NCI-H446 treated with DMSO at 0.1 percent for 48 hours (cell line): ENCODE measurements around the gene ATL1.
"Not testable (repeated sequence)": the region's sequence is repeated elsewhere in the genome, so short reads cannot be mapped to it uniquely, and the experiment has no call there.

Experiments used
- DNase-seq: peaks from one replicate; lab custom pipeline; 2025; lab: John Stamatoyannopoulos, UW

The ATL1 gene

DNA sequence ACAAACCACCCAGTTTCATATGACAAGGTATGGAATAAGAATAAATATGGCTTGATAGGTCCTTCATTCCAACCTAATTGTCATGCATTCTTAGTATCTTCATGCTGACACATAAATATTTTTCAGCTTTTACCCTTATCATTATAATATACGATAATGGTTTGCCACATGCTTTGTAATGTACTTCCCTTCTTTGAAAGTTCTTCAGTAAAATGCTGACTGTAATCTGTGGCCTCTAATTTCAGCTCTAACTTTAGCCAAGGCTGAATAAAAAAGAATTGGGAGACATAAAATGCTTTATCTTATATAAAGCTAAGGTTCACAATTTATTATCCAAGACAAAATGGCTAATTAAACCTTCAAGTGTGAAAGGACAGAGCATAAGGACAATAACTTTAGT lies 24.9 kb upstream of the ATL1 start:
- DNase-seq = no peak

DNA sequence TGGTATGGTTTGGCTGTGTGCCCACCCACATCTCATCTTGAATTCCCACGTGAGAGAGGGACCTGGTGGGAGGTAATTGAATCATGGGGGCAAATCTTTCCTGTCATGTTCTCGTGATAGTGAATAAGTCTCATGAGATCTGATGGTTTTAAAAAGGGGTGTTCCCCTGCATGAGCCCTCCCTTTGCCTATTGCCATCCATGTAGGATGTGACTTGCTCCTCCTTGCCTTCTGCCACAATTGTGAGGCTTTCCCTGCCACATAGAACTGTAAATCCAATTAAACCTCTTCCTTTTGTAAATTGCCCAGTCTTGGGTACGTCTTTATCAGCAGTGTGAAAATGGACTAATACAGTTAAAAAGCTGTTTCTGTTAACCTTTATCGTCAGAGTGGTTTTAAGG lies 21.9 kb upstream of the ATL1 start:
- not testable (repeated sequence) for DNase-seq

DNA sequence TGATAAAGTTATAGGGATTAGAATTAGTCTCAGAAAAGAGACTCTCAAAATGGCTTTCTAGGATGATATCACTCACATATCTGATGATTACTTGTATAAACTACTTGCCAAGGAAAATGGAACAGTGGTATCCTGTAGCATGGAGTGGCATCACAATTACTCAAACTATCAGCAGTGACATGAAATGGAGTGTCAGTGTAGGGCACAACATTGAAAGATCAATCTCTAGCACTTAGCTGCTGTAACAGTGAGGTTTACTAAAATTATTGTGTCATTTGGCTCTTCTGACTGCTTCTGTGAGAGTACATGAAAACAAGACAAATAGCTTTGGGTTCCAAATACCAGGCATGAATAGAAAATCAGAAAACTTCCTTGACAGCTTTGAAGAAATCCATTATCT lies 20.9 kb upstream of the ATL1 start:
- no peak for DNase-seq

DNA sequence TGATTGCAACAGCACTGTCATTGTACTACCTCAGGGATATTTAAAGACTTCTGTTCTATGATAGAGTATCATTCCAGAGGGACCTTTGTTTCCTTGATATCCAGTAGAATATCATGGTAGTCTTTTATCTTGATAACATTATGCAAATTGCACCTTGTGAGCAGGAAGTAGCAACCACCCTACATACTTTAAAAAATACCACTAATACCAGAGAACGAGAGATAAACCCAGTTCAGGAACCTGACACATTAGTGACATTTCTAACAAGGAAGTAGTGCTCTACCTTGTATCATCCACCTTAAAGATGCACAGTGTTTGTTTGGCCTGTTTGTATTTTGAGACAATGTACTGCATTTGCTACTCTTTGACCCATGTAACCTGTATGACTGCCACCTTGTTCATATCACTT lies 18.8 kb upstream of the ATL1 start:
- DNase-seq = no peak

- peak; percentile 37 for DNase-seq
Observed at GRCh38 chr14:50542941-50543418, 17.0 kb upstream of the ATL1 start.

GRCh38 chr14:50544911-50545310 lies 15.0 kb upstream of the ATL1 start:
- DNase-seq = no peak

DNA sequence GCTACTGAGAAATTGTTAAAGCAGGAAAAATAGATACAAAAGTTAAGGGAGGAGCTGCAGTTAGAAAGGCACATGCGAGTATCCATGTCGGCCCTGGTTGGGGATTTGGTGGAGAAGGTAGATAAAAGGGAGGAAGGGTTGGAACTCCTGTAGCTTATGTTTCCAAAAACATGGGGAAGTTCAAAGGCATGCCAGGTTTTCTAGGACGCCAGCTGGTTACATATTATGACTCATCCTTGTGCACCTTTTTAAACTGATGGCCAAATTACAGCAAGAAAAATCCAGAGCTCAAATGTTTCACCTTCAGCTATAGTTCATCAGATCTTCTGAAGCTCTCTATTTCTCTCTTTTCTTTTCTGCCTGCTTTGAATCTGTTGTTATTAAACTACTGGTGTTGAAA lies 14.3 kb upstream of the ATL1 start:
- DNase-seq = peak; percentile 33

- no peak for DNase-seq
Observed at GRCh38 chr14:50550294-50550693, 9.7 kb upstream of the ATL1 start.

- no peak for DNase-seq
Observed at GRCh38 chr14:50551877-50552276, 8.1 kb upstream of the ATL1 start.

DNA sequence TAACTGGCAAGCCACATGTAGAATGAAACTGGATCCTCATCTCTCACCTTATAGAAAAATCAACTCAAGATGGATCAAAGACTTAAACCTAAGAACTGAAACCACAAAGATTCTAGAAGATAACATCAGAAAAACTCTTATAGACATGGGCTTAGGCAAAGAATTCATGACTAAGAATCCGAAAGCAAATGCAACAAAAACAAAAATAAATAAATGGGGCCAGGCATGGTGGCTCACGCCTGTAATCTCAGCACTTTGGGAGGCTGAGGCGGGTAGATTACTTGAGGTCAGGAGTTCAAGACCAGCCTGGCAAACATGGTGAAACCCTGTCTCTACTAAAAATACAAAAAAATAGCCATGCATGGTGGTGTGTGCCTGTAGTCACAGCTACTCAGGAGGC lies 7.1 kb upstream of the ATL1 start:
- DNase-seq = not testable (repeated sequence)

DNA sequence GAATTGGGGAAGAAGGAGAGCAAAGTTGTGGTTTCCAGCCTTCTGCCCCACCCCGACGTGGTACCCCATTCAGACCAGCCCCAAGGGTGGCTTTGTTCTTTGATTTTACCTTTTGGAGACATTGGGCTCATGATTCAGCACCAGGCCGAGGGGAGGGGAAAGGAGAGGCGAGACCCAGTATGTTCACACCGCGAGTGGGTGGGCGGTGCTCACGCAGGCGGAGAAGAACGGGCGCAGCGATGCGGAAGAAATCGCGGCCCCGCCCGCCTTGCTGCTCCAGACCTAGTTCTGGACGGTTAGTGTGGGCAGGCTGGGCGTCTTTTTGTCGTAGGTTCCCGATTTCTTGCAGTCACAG lies 963 bp downstream of the ATL1 start:
- peak; percentile 65 for DNase-seq

- DNase-seq = no peak
Observed at GRCh38 chr14:50562841-50563240, 2.9 kb downstream of the ATL1 start.

- DNase-seq = no peak
Observed at GRCh38 chr14:50569714-50570274, 9.8 kb downstream of the ATL1 start.

- no peak for DNase-seq
Observed at GRCh38 chr14:50573862-50574261, 13.9 kb downstream of the ATL1 start.

GRCh38 chr14:50575769-50576168 lies 15.8 kb downstream of the ATL1 start:
- no peak for DNase-seq

- DNase-seq = no peak
Observed at GRCh38 chr14:50577982-50578381, 18.0 kb downstream of the ATL1 start.

DNA sequence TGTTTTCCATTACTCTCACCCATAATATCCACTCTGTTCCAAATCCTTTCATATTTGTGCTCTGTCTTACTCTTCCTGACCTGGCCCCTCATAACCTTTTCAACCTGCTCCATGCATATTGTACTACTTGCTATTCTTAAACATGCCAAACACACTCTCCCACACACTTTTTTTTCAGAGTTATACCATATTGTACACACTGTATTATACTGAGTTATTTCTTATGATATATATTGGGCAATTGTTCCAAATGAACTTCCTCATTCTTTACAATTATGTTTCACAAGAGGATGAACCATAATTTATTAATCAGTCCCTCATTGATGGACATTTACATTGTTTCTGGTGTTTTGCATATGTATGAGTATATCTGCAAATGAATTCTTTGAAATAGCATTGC lies 18.5 kb downstream of the ATL1 start:
- DNase-seq = no peak

DNA sequence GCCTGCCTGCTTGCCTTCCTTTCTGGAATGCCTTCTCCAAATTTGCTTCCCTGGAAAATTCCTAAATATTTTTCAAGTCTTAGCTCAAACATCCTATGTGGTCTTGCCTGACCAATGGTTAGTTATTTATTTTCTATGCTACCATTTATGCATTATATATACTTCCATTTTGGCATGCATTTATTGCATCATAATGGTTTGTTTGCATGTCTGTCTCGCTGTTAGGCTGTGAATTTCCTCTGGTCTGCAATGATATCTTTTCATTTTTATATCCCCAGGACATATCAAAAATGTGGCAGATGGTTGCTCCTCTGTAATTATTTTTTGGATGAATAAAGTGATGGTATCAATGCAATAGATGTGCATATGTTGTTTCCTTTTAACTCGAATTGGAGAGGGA lies 30.5 kb downstream of the ATL1 start:
- DNase-seq = no peak

GRCh38 chr14:50594577-50595316 lies 34.8 kb downstream of the ATL1 start:
- DNase-seq = no peak

- DNase-seq = no peak
Observed at GRCh38 chr14:50598765-50599164, 38.8 kb downstream of the ATL1 start.

DNA sequence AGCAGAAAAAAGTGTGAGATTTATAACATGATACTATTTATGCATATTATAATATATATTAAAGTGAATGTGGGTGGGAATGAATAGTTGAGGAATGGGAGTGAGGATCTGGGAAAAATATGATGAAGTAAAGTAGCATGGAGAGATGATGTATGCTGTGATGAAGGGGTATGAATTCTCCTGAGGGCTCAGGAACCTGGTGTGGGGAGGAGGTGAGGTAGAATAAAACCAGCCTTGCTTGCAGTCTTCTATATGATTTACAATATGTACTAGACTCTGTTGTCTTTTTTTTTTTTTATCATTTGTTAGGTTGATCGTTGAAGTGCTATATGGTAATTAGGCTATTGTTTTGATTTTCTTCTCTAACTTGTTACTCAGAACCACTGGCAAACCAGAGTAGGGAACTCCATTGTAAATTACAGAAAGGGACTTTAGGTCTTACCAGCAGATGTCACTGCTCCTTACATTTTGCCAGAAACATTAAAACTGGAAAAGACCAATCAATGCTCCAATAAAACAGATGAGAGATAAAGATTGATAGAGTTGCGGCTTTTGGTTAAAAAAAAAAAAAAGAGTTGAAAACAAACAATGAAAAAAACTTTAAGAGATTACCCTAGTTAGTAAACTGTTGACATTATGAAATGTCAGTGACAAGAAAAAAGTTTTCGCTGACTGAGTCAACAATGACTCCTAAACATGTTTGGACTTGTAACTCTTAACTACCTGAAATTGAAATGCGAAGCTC lies 39.9 kb downstream of the ATL1 start:
- DNase-seq = no peak

GRCh38 chr14:50600849-50601248 lies 40.9 kb downstream of the ATL1 start:
- DNase-seq = no peak

- no peak for DNase-seq
Observed at GRCh38 chr14:50601394-50601793, 41.4 kb downstream of the ATL1 start.
